Measurements from ENCODE around the gene STX19.
A peak's percentile ranks its signal among the peaks of the same experiment; 100 is the strongest.

The STX19 gene

GRCh38 chr3:94036909-94037507 lies 8.6 kb upstream of the STX19 start:
- no peak for DNase-seq (ENCODE audit: low read depth, low spot score)

GRCh38 chr3:94026623-94027022 lies 1.8 kb downstream of the STX19 start:
- DNase-seq (ENCODE audit: low read depth, low spot score): no peak

- DNase-seq (ENCODE audit: low read depth, low spot score): no peak
Observed at GRCh38 chr3:94024385-94024784, 4.0 kb downstream of the STX19 start.

- DNase-seq (ENCODE audit: low read depth, low spot score): no peak
Observed at GRCh38 chr3:94020293-94020692, 8.1 kb downstream of the STX19 start.

- no peak for DNase-seq (ENCODE audit: low read depth, low spot score)
Observed at GRCh38 chr3:94019659-94020058, 8.7 kb downstream of the STX19 start.

- DNase-seq (ENCODE audit: low read depth, low spot score): no peak
Observed at GRCh38 chr3:94015025-94015424, 13.4 kb downstream of the STX19 start.

- DNase-seq (ENCODE audit: low read depth, low spot score): no peak
Observed at GRCh38 chr3:94012185-94012584, 16.2 kb downstream of the STX19 start.

- DNase-seq (ENCODE audit: low read depth, low spot score): no peak
Observed at GRCh38 chr3:94011233-94011711, 17.1 kb downstream of the STX19 start.

GRCh38 chr3:94009608-94010007 lies 18.8 kb downstream of the STX19 start:
- no peak for DNase-seq (ENCODE audit: low read depth, low spot score)

- DNase-seq (ENCODE audit: low read depth, low spot score): no peak
Observed at GRCh38 chr3:94008253-94008652, 20.1 kb downstream of the STX19 start.

- DNase-seq (ENCODE audit: low read depth, low spot score): peak; percentile 49
Observed at GRCh38 chr3:94004301-94004910, 24.0 kb downstream of the STX19 start.

- no peak for DNase-seq (ENCODE audit: low read depth, low spot score)
Observed at GRCh38 chr3:94001827-94002495, 26.4 kb downstream of the STX19 start.

- no peak for DNase-seq (ENCODE audit: low read depth, low spot score)
Observed at GRCh38 chr3:94001191-94001590, 27.2 kb downstream of the STX19 start.

- DNase-seq (ENCODE audit: low read depth, low spot score): no peak
Observed at GRCh38 chr3:93994056-93994455, 34.3 kb downstream of the STX19 start.

- no peak for DNase-seq (ENCODE audit: low read depth, low spot score)
Observed at GRCh38 chr3:93992207-93992606, 36.2 kb downstream of the STX19 start.

- no peak for DNase-seq (ENCODE audit: low read depth, low spot score)
Observed at GRCh38 chr3:93991631-93992030, 36.8 kb downstream of the STX19 start.

GRCh38 chr3:93989241-93989640 lies 39.2 kb downstream of the STX19 start:
- DNase-seq (ENCODE audit: low read depth, low spot score): no peak

GRCh38 chr3:93988764-93989163 lies 39.6 kb downstream of the STX19 start:
- DNase-seq (ENCODE audit: low read depth, low spot score): no peak

GRCh38 chr3:93988283-93988682 lies 40.1 kb downstream of the STX19 start:
- no peak for DNase-seq (ENCODE audit: low read depth, low spot score)

GRCh38 chr3:93984618-93985017 lies 43.8 kb downstream of the STX19 start:
- no peak for DNase-seq (ENCODE audit: low read depth, low spot score)

GRCh38 chr3:93983408-93983807 lies 45.0 kb downstream of the STX19 start:
- DNase-seq (ENCODE audit: low read depth, low spot score): no peak

- DNase-seq (ENCODE audit: low read depth, low spot score): no peak
Observed at GRCh38 chr3:93981649-93982048, 46.7 kb downstream of the STX19 start.

Data from smooth muscle cell of the brain vasculature (primary cell).